Germinal center (tissue), 1 donor: Measurements from ENCODE around the gene ITPR2.
A peak's percentile ranks its signal among the peaks of the same experiment; 100 is the strongest.

ENCODE experiments used
- DNase-seq: peaks from one replicate; pipeline ENCODE4 v3.0.0; 2012; ENCODE audit warnings: mixed read lengths, low spot score

ITPR2 gene

GRCh38 chr12:26389343-26389742, 443.7 kb downstream of the ITPR2 start:
- DNase-seq = no peak

GRCh38 chr12:26384536-26384935, 448.5 kb downstream of the ITPR2 start:
- no peak for DNase-seq

GRCh38 chr12:26383041-26383440, 450.0 kb downstream of the ITPR2 start:
- DNase-seq = no peak

- DNase-seq = no peak
Measured at GRCh38 chr12:26380897-26381296, 452.1 kb downstream of the ITPR2 start.

GRCh38 chr12:26379777-26380467, 453.1 kb downstream of the ITPR2 start:
- no peak for DNase-seq

GRCh38 chr12:26378711-26379110, 454.3 kb downstream of the ITPR2 start:
- DNase-seq = no peak

- DNase-seq = no peak
Measured at GRCh38 chr12:26374934-26375680, 457.9 kb downstream of the ITPR2 start.

- DNase-seq = no peak
Measured at GRCh38 chr12:26373606-26374495, 459.1 kb downstream of the ITPR2 start.

- no peak for DNase-seq
Measured at GRCh38 chr12:26372866-26373265, 460.1 kb downstream of the ITPR2 start.

- no peak for DNase-seq
Measured at GRCh38 chr12:26370098-26370497, 462.9 kb downstream of the ITPR2 start.

GRCh38 chr12:26369588-26369987, 463.4 kb downstream of the ITPR2 start:
- DNase-seq = no peak

- DNase-seq = no peak
Measured at GRCh38 chr12:26367991-26368730, 464.8 kb downstream of the ITPR2 start.

GRCh38 chr12:26361964-26362363, 471.0 kb downstream of the ITPR2 start:
- no peak for DNase-seq

GRCh38 chr12:26360062-26360461, 472.9 kb downstream of the ITPR2 start:
- no peak for DNase-seq

- DNase-seq = no peak
Measured at GRCh38 chr12:26359576-26359975, 473.4 kb downstream of the ITPR2 start.

GRCh38 chr12:26358651-26359050, 474.3 kb downstream of the ITPR2 start:
- DNase-seq = no peak

GRCh38 chr12:26347300-26347699, 485.7 kb downstream of the ITPR2 start:
- DNase-seq = no peak

GRCh38 chr12:26346736-26347135, 486.3 kb downstream of the ITPR2 start:
- DNase-seq = no peak

- DNase-seq = no peak
Measured at GRCh38 chr12:26345471-26346003, 487.5 kb downstream of the ITPR2 start.

- DNase-seq = no peak
Measured at GRCh38 chr12:26341491-26341890, 491.5 kb downstream of the ITPR2 start.

GRCh38 chr12:26340649-26341048, 492.3 kb downstream of the ITPR2 start:
- peak; percentile 26 for DNase-seq

GRCh38 chr12:26339976-26340375, 493.0 kb downstream of the ITPR2 start:
- DNase-seq = no peak
